Right hindlimb (tissue), 1 donor: ENCODE results near the gene RNF141.

ENCODE experiments used
- DNase-seq: peaks from one replicate; pipeline ENCODE4 v3.0.0-alpha.2; 2018

RNF141 gene

GRCh38 chr11:10540915-10541560, at the start of gene RNF141:
Gene RNF141, minus strand, starts transcription at chr11:10541187. Its CDS starts 7,029 bp downstream, at chr11:10534158.
- DNase-seq: peak; percentile 96

GRCh38 chr11:10590218-10590915, 49.4 kb upstream of the RNF141 start:
- no peak for DNase-seq

GRCh38 chr11:10588904-10589303, 47.9 kb upstream of the RNF141 start:
- DNase-seq: no peak

GRCh38 chr11:10587995-10588394, 47.0 kb upstream of the RNF141 start:
- DNase-seq: no peak

GRCh38 chr11:10587388-10587787, 46.4 kb upstream of the RNF141 start:
- no peak for DNase-seq

GRCh38 chr11:10584071-10584501, 43.1 kb upstream of the RNF141 start:
- DNase-seq: no peak

- DNase-seq: no peak
These were observed 40.6 kb upstream of the RNF141 start for GRCh38 chr11:10581481-10582019.

GRCh38 chr11:10580623-10581022, 39.6 kb upstream of the RNF141 start:
- DNase-seq: no peak

GRCh38 chr11:10579700-10580099, 38.7 kb upstream of the RNF141 start:
- DNase-seq: no peak

GRCh38 chr11:10576035-10576398, 35.0 kb upstream of the RNF141 start:
- DNase-seq: no peak

- no peak for DNase-seq
These were observed 34.5 kb upstream of the RNF141 start for GRCh38 chr11:10575346-10576034.

GRCh38 chr11:10573556-10573955, 32.6 kb upstream of the RNF141 start:
- DNase-seq: no peak

GRCh38 chr11:10573028-10573427, 32.0 kb upstream of the RNF141 start:
- no peak for DNase-seq

GRCh38 chr11:10572533-10572932, 31.5 kb upstream of the RNF141 start:
- no peak for DNase-seq

GRCh38 chr11:10568486-10568941, 27.5 kb upstream of the RNF141 start, which contains the start of gene LYVE1:
Gene LYVE1, minus strand, starts transcription at chr11:10568665. Its CDS starts 133 bp downstream, at chr11:10568532.
- DNase-seq: peak; percentile 33

- no peak for DNase-seq
These were observed 26.5 kb upstream of the RNF141 start for GRCh38 chr11:10567446-10567845.

- no peak for DNase-seq
These were observed 25.4 kb upstream of the RNF141 start for GRCh38 chr11:10566257-10566957.

GRCh38 chr11:10565493-10565892, 24.5 kb upstream of the RNF141 start:
- no peak for DNase-seq

GRCh38 chr11:10564696-10565318, 23.8 kb upstream of the RNF141 start:
- DNase-seq: no peak

- no peak for DNase-seq
These were observed 23.0 kb upstream of the RNF141 start for GRCh38 chr11:10564030-10564429.

- no peak for DNase-seq
These were observed 21.0 kb upstream of the RNF141 start for GRCh38 chr11:10561947-10562346.
